Lower leg skin (tissue), 4 donors: ENCODE results near the gene TSPEAR. TPM values are rescaled to one million over a fixed set of nuclear protein-coding genes. Genes with fewer than 3 reads are reported as not detected.
A peak's percentile ranks its signal among the peaks of the same experiment; 100 is the strongest.

Experiments used
- DNase-seq, 2 donors: peaks; one replicate each; pipeline ENCODE4 v3.0.0-alpha.2; 2019; ENCODE audit warnings: low spot score in 2 of 2
- H3K4me3 ChIP-seq: fragments of 200-600 bp; sonication (generic); 2 replicates; pipeline ENCODE4 v1.5.1; 2017; ENCODE audit warnings: mild to moderate bottlenecking, low read depth; ENCODE audit not compliant: poor library complexity, severe bottlenecking
- POLR2A ChIP-seq, 2 donors: fragments of 450-650 bp; IDR thresholded peaks; one replicate each; pipeline ENCODE4 v1.6.1; 2016 to 2017; ENCODE audit warnings: antibody characterized with exemption in 2 of 2, mild to moderate bottlenecking in 1 of 2, moderate library complexity in 1 of 2
- WGBS, 2 donors: methylation state at CpG; one replicate each; pipeline ENCODE4 v1.1.5; 2018; 5-methylcytosine and 5-hydroxymethylcytosine counted together
- intact Hi-C: fragments of 100-400 bp; cut with DNase I; formaldehyde crosslinking; loops from one replicate; pipeline ENCODE4 v1.15.0; 2023; ENCODE audit warnings: low total_unique reads
- total RNA-seq, 4 donors: library from RNA; depleted of rRNA; stranded (reverse); fragments of >200 nt; gene quantifications; one replicate each; pipeline ENCODE4 v1.1.0, GENCODE V29; 2016
- TF ChIP-seq, protein P1 (sequence below), 3 donors: fragments of 450-650 bp; IDR thresholded peaks; one replicate each; pipeline ENCODE4 v1.5.1; 2016; ENCODE audit warnings: antibody characterized with exemption in 3 of 3, mild to moderate bottlenecking in 3 of 3, moderate library complexity in 2 of 3

Gene TSPEAR
- total RNA-seq, 4 donors from 2014 or later: 0.06 TPM; not detected in 3

DNA sequence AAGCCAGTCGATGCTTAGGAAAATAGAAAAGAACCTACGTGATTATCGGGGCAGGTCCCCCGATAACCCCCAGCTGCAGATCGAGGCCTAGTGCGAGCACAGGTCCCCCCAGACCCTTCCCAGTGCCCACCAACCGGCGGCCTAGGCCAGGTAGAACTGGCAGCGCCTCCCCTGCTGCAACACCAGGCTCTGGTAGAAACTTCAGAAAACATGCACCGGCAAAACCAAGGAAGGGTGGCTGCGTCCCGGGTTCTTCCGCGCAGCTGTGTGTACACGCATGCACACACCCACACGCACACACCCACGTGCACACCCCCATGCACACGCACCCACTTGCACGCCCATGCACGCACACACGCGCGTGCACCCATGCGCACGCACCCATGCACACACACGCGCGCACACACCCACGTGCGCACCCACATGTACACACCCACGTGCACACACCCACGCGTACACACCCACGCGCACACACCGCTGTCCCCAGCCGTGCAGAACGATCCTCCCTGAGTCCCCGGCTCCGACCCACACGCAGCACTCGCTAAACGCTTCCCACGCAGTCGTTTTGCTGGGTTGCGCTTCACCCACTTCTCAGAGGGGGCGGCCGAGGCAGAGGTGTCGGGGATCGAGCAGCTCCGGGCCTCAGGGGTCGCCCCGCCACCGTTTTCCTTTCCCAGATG, 5.2 kb downstream of the TSPEAR start:
- H3K4me3 ChIP-seq: no peak overlapping the region
- TF ChIP-seq, protein P1, sequence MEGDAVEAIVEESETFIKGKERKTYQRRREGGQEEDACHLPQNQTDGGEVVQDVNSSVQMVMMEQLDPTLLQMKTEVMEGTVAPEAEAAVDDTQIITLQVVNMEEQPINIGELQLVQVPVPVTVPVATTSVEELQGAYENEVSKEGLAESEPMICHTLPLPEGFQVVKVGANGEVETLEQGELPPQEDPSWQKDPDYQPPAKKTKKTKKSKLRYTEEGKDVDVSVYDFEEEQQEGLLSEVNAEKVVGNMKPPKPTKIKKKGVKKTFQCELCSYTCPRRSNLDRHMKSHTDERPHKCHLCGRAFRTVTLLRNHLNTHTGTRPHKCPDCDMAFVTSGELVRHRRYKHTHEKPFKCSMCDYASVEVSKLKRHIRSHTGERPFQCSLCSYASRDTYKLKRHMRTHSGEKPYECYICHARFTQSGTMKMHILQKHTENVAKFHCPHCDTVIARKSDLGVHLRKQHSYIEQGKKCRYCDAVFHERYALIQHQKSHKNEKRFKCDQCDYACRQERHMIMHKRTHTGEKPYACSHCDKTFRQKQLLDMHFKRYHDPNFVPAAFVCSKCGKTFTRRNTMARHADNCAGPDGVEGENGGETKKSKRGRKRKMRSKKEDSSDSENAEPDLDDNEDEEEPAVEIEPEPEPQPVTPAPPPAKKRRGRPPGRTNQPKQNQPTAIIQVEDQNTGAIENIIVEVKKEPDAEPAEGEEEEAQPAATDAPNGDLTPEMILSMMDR (IDR thresholded peaks at IDR 0.05): no peak
- no peak for TF ChIP-seq POLR2A (IDR thresholded peaks at IDR 0.05)
- 41 to 50% methylated on average over 42 to 54 of the region's 54 CpGs for WGBS, 2 donors
- DNase-seq: peak in 1 of 2 donors; percentile 49
- intact Hi-C loops: no loop called here

DNA sequence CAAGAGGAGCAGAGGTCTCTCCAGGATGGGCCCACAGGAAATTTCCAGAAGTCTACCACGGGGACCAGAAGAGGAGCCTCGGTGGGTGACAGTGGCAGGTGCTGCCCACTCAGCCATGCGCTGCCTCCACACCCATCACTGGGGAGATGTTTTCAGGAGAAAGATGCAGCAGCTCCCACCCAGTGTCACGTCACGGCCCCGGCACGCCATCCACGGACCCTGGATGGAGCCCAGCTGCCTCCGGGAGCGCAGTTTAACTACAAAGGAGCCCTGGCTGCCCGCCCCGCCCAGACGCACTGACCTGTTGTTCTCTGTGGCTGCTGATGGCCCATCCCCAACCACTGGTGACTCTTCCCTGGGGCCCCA, 6.8 kb downstream of the TSPEAR start:
- DNase-seq: peak; percentile 6 to 39
- intact Hi-C loops: no loop called here
- no peak overlapping the region for H3K4me3 ChIP-seq
- TF ChIP-seq, protein P1 (IDR thresholded peaks at IDR 0.05): no peak
- no peak for TF ChIP-seq POLR2A (IDR thresholded peaks at IDR 0.05)
- WGBS, 2 donors: 53 to 56% methylated on average over 8 to 13 of the region's 13 CpGs

DNA sequence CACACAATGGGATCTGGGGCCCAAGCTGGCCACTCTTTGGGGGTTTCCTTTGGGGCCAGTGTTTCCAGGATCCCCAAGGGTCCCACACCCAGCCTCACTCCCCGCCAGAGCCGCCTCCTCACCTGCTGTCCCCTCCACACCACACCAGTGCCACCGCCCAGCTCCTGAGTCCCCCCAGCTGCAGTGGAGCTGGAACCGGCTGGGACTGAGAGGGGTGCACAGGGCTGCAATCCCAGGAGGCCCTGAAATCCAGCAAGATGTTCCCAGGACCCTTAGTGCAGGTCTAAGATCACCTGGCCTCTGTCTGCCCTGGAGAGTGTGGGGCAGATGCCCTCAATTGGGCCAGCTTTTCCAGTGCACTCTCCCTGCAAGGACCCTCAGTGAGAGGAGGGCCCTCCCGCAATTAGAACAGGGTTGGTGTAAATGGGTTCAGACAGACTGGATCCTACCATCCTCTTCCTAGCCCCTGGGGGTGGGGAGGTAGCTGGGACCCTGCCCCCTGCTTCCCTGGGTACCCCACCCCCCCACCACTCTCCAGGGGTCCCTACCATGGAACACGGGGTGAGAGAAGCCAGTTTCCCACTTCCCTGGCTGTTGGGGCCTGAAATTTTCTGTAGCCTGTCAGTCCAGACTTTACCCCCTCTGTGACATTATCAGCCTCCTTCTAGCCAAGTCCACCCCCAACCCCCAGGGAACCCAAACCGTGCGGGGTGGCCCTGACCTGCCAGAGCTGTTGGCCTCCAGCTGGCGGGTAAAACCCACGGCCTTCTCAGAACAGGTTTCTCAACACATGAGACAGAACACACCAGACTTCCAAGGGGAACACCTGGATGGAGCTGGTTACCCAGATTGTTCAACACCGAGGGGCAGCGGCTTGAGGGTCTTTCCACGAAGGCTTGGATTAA, 7.4 kb downstream of the TSPEAR start:
- peak in 1 of 2 donors; percentile 83 for DNase-seq
- TF ChIP-seq, protein P1 (IDR thresholded peaks at IDR 0.05): no peak
- no peak for TF ChIP-seq POLR2A (IDR thresholded peaks at IDR 0.05)
- intact Hi-C loops: no loop called here
- H3K4me3 ChIP-seq: no peak overlapping the region
- 39 to 49% methylated on average over 11 to 13 of the region's 13 CpGs for WGBS, 2 donors

DNA sequence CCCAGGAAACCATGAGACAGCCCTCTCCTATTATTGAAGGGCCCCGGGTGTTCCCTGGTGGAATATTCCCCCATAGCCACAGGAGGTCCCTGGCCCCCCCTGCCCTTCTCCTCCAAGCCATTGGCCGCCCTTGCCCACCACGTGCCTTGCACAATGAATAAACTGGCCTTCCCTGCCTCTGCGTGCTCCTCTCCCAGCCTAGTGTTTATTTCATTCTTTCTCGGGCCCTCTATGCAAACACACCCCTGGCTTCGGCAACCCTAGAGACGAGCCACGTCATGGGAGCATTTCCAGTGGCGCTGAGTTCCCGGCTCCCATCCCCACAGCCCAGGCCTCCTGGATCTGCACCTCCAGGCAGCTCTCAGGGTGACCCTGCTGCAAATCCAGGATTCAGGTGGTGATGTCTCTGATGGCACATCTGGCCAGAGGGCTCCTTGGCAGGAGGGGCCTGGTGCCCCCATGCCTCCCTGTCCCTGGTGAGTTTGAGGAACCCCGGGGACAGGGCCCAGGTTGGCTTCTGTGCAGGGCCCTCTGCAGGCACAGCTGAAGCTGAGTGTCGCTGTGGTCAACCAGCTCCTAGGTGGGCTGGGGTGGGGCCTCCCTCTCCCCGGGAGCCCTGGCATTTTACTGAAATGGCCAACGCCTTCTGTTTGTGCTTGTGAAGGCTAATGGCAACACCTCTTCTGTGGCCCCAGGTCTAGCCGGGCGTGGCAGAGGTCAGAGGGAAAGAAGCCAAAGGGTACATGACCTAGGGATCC, 8.2 kb downstream of the TSPEAR start:
- intact Hi-C loops: no loop called here

More for the DNA sequence above, 8.2 kb downstream of the TSPEAR start:
- no peak for TF ChIP-seq POLR2A (IDR thresholded peaks at IDR 0.05)
- TF ChIP-seq, protein P1 (IDR thresholded peaks at IDR 0.05): no peak
- WGBS, 2 donors: 49 to 70% methylated on average over 16 of the region's 16 CpGs
- H3K4me3 ChIP-seq: no peak overlapping the region
- peak in 1 of 2 donors; percentile 53 for DNase-seq
